ENCODE data around the gene MEGF11. TPM values are rescaled to one million over a fixed set of nuclear protein-coding genes. Genes with fewer than 3 reads are reported as not detected.

Gene MEGF11
- total RNA-seq, 4 donors from 2014 or later = 0.76 TPM; not detected in 3

DNA sequence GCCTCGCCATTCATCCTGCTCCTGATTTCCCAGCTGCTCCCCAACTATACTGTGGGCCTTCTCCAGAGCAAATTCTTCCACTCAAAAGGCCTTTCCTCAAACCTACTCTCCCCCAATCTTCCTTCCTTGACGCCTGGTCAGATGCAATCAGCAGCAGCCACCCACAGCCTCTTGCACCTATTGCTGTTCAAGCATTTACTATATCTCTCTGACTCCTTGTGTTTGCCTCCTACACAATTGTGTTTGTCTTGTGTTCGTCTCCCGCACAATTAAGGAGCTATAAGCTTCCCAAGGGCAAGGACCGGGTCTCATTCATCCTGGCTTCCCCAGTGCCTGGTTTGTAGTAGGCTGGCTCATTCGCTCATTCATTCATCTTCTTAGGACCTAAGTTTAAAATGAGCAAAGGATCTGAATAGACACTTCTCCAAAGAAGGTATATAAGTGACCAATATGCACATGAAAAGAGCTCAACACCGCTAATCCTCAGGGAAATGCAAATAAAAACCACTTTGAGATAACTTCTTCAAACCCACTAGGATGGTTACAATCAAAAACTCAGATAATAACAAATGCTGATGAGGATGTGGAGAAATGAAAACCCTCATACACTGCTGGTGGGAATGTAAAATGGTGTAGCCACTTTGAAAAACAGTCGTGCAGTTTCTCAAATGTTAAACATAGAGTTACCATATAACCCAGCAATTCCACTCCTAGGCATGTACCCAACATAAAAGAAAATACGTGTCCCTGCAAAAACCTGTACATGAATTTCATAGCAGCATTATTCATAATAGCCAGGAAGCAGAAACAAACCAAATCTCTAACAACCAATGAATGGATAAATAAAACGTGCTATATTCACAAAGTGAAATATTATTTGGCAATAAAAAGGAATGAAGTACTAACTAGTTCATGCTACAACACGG lies 31.0 kb downstream of the MEGF11 start:
- intact Hi-C loops (cut with DNase I; ENCODE audit: low total_unique reads) = no loop called here
- Histone ChIP-seq H3K4me3 (no peak overlapping the region), H3K9me3 (no peaks in the 10 kb centered on the region), H3K36me3 (no peaks in the 10 kb centered on the region), H3K4me1 (no peaks in the 10 kb centered on the region), H3K27me3 (no peaks in the 10 kb centered on the region), H3K27ac (no peak overlapping the region)
- no peak for DNase-seq
- no peak for TF ChIP-seq POLR2A (IDR thresholded peaks at IDR 0.05)
- TF ChIP-seq, protein P1, sequence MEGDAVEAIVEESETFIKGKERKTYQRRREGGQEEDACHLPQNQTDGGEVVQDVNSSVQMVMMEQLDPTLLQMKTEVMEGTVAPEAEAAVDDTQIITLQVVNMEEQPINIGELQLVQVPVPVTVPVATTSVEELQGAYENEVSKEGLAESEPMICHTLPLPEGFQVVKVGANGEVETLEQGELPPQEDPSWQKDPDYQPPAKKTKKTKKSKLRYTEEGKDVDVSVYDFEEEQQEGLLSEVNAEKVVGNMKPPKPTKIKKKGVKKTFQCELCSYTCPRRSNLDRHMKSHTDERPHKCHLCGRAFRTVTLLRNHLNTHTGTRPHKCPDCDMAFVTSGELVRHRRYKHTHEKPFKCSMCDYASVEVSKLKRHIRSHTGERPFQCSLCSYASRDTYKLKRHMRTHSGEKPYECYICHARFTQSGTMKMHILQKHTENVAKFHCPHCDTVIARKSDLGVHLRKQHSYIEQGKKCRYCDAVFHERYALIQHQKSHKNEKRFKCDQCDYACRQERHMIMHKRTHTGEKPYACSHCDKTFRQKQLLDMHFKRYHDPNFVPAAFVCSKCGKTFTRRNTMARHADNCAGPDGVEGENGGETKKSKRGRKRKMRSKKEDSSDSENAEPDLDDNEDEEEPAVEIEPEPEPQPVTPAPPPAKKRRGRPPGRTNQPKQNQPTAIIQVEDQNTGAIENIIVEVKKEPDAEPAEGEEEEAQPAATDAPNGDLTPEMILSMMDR (IDR thresholded peaks at IDR 0.05) = no peak

DNA sequence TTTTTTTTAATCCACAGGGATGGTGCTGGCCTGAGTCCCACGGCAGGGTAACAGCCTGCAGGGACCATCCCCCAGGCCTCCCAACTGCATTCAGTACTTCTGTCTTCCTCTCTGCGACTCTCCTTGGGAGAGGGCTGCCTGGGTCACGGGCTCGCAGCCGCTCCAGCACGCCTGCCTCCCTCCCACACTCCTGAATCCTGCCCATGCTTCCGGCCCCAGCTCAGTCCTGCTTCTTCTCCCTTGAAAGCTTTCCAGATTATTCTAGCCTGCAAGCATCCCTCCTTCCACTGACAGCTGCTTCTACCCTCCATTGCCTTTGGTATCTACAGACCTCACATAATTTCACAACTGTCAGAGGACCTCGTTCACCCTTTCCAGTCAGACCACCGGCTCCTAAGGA lies 32.4 kb downstream of the MEGF11 start:
- Histone ChIP-seq H3K36me3 (no peaks in the 10 kb centered on the region), H3K9me3 (no peaks in the 10 kb centered on the region), H3K27me3 (no peaks in the 10 kb centered on the region), H3K27ac (no peak overlapping the region), H3K4me1 (no peaks in the 10 kb centered on the region), H3K4me3 (no peak overlapping the region)
- no peak for DNase-seq
- TF ChIP-seq, protein P1 (IDR thresholded peaks at IDR 0.05) = no peak
- TF ChIP-seq POLR2A (IDR thresholded peaks at IDR 0.05) = no peak
- intact Hi-C loops (cut with DNase I; ENCODE audit: low total_unique reads) = no loop called here

DNA sequence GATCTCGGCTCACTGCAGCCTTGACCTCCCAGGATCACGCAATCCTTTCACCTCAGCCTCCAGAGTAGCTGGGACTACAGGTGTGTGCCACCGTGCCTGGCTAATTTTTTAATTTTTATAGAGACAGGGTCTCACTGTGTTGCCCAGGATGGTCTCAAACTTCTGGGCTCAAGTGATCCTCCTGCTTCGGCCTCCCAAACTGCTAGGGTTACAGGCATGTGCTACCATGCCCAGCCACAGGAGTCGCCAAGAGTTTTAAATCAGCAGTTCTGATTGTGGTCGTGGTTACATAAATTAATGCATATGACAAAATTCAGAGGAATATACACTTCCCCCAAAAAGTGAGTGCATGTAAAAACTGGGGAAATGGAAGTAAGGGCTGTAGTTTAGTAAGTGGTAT lies 32.9 kb downstream of the MEGF11 start:
- intact Hi-C loops (cut with DNase I; ENCODE audit: low total_unique reads) = no loop called here
- H3K4me3 ChIP-seq = no peak overlapping the region
- no peaks in the 10 kb centered on the region for H3K27me3 ChIP-seq
- no peaks in the 10 kb centered on the region for H3K36me3 ChIP-seq
- TF ChIP-seq POLR2A (IDR thresholded peaks at IDR 0.05) = no peak
- TF ChIP-seq, protein P1 (IDR thresholded peaks at IDR 0.05) = no peak
- H3K9me3 ChIP-seq = no peaks in the 10 kb centered on the region
- no peaks in the 10 kb centered on the region for H3K4me1 ChIP-seq
- H3K27ac ChIP-seq = no peak overlapping the region
- no peak for DNase-seq

DNA sequence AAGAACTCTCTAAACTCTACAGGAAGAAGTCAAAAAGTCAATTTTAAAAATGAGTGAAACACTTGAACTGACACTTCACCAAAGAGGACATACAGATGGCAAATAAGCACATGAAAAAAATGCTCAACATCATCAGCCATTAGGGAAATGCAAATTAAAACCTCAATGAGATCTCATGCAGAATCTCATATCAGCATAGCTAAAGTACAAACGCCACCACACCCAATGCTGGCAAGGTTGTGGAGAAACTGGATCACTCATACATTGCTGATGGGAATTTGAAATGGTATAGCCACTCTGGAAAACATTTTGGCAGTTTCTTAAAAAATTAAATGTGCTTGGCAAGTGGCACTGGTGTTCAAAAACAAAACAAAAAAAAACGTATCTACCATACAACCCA lies 34.2 kb downstream of the MEGF11 start:
- Histone ChIP-seq H3K4me3 (no peak overlapping the region), H3K27ac (no peak overlapping the region), H3K4me1 (no peaks in the 10 kb centered on the region), H3K9me3 (no peaks in the 10 kb centered on the region), H3K36me3 (no peaks in the 10 kb centered on the region), H3K27me3 (no peaks in the 10 kb centered on the region)
- intact Hi-C loops (cut with DNase I; ENCODE audit: low total_unique reads) = no loop called here
- no peak for DNase-seq
- no peak for TF ChIP-seq POLR2A (IDR thresholded peaks at IDR 0.05)

DNA sequence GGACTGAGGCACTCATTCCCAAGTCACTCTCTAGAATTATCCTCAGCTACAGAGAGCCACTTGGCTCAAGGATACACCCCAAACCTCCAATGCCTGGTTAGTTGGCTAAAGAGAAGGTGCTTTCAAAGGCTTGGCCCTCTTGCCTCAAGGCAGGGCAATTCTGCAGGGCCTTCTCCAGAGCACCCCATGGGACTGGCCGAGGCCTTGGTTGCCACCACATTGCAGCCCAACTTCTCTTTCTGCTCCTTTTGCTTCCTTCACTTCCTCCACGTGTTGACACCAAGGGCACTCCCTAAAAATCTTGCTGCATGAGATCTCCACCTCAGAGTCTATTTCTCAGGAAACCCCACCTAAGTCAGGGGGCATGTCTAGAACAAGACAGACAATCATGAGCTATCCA lies 36.7 kb downstream of the MEGF11 start:
- Histone ChIP-seq H3K27me3 (no peaks in the 10 kb centered on the region), H3K9me3 (no peaks in the 10 kb centered on the region), H3K4me3 (no peak overlapping the region), H3K27ac (no peak overlapping the region), H3K36me3 (no peaks in the 10 kb centered on the region), H3K4me1 (no peaks in the 10 kb centered on the region)
- DNase-seq = no peak
- TF ChIP-seq, protein P1 (IDR thresholded peaks at IDR 0.05) = no peak
- TF ChIP-seq POLR2A (IDR thresholded peaks at IDR 0.05) = no peak
- intact Hi-C loops (cut with DNase I; ENCODE audit: low total_unique reads) = no loop called here

Measured in uterus (tissue), 4 donors.